GM19395 (cell line): ENCODE data around the gene TMEM176B.

Source experiments
- ATAC-seq: cut with Tn5 transposase; IDR thresholded peaks from one replicate; pipeline ENCODE4 v1.9.1; 2021; ENCODE audit warnings: mild to moderate bottlenecking, moderate library complexity; ENCODE audit not compliant: unreplicated experiment

The TMEM176B gene

GRCh38 chr7:150799741-150800580, at the start of gene TMEM176B:
TMEM176B (minus strand) TSS chr7:150800364; CDS start chr7:150796569, 3,795 bp downstream.
- no peak for ATAC-seq

GRCh38 chr7:150849204-150849775, 49.1 kb upstream of the TMEM176B start:
- ATAC-seq = no peak

GRCh38 chr7:150848561-150849115, 48.5 kb upstream of the TMEM176B start:
- ATAC-seq = no peak

GRCh38 chr7:150848111-150848510, 47.9 kb upstream of the TMEM176B start:
- no peak for ATAC-seq

- no peak for ATAC-seq
Measured at GRCh38 chr7:150847536-150847935, 47.4 kb upstream of the TMEM176B start.

- no peak for ATAC-seq
Measured at GRCh38 chr7:150846291-150847115, 46.3 kb upstream of the TMEM176B start.

GRCh38 chr7:150845421-150845861, 45.3 kb upstream of the TMEM176B start:
- no peak for ATAC-seq

- no peak for ATAC-seq
Measured at GRCh38 chr7:150842716-150843115, 42.6 kb upstream of the TMEM176B start.

GRCh38 chr7:150842018-150842417, 41.9 kb upstream of the TMEM176B start:
- no peak for ATAC-seq

GRCh38 chr7:150838965-150839650, 38.9 kb upstream of the TMEM176B start:
- ATAC-seq = no peak

GRCh38 chr7:150835702-150836280, 35.6 kb upstream of the TMEM176B start:
- ATAC-seq = no peak

GRCh38 chr7:150835019-150835418, 34.9 kb upstream of the TMEM176B start:
- no peak for ATAC-seq

- no peak for ATAC-seq
Measured at GRCh38 chr7:150831851-150832250, 31.7 kb upstream of the TMEM176B start.

- ATAC-seq = no peak
Measured at GRCh38 chr7:150830937-150831336, 30.8 kb upstream of the TMEM176B start.

- no peak for ATAC-seq
Measured at GRCh38 chr7:150829426-150829825, 29.3 kb upstream of the TMEM176B start.

- ATAC-seq = no peak
Measured at GRCh38 chr7:150828384-150828783, 28.2 kb upstream of the TMEM176B start.

- ATAC-seq = no peak
Measured at GRCh38 chr7:150826061-150826849, 26.1 kb upstream of the TMEM176B start.

GRCh38 chr7:150824379-150825177, 24.4 kb upstream of the TMEM176B start:
- ATAC-seq = no peak
